HG03469 (cell line): ENCODE measurements around the gene MOB3C.

Experiments used
- ATAC-seq: cut with Tn5 transposase; IDR thresholded peaks from one replicate; pipeline ENCODE4 v1.9.1; 2021; ENCODE audit warnings: mild to moderate bottlenecking, moderate library complexity, moderate number of reproducible peaks; ENCODE audit not compliant: unreplicated experiment

The MOB3C gene

GRCh38 chr1:46639547-46639946 is 22.9 kb upstream of the MOB3C start:
- ATAC-seq: no peak

GRCh38 chr1:46638921-46639320 is 22.3 kb upstream of the MOB3C start:
- no peak for ATAC-seq

- ATAC-seq: no peak
These were observed 21.0 kb upstream of the MOB3C start for GRCh38 chr1:46637444-46638083.

- no peak for ATAC-seq
These were observed 18.6 kb upstream of the MOB3C start for GRCh38 chr1:46635205-46635604.

- ATAC-seq: no peak
These were observed 14.1 kb upstream of the MOB3C start for GRCh38 chr1:46630719-46631118.

GRCh38 chr1:46623743-46624644 is 7.4 kb upstream of the MOB3C start:
- no peak for ATAC-seq

GRCh38 chr1:46622344-46622743 is 5.7 kb upstream of the MOB3C start:
- ATAC-seq: no peak

GRCh38 chr1:46621930-46622329 is 5.3 kb upstream of the MOB3C start:
- no peak for ATAC-seq

GRCh38 chr1:46619656-46620258 is 3.1 kb upstream of the MOB3C start:
- ATAC-seq: no peak

- no peak for ATAC-seq
These were observed 2.3 kb upstream of the MOB3C start for GRCh38 chr1:46618754-46619415.

GRCh38 chr1:46617833-46618232 is 1.2 kb upstream of the MOB3C start:
- no peak for ATAC-seq

GRCh38 chr1:46617108-46617800 is 643 bp upstream of the MOB3C start:
- no peak for ATAC-seq

- ATAC-seq: no peak
These were observed 876 bp downstream of the MOB3C start for GRCh38 chr1:46615735-46616134.

- no peak for ATAC-seq
These were observed 1.5 kb downstream of the MOB3C start for GRCh38 chr1:46615088-46615487.

GRCh38 chr1:46614604-46614984 is 2.0 kb downstream of the MOB3C start:
- ATAC-seq: no peak

GRCh38 chr1:46613661-46614603 is 2.7 kb downstream of the MOB3C start:
- ATAC-seq: peak; percentile 41

GRCh38 chr1:46612937-46613660 is 3.5 kb downstream of the MOB3C start:
- no peak for ATAC-seq

- no peak for ATAC-seq
These were observed 4.9 kb downstream of the MOB3C start for GRCh38 chr1:46611691-46612221.
